ENCODE data around the gene ABCB10.

The ABCB10 gene

GRCh38 chr1:229578168-229579058 lies 19.9 kb upstream of the ABCB10 start:
- H3K27me3 Mint-ChIP-seq (ENCODE audit: low read depth), result peaks cover 9% of the 10 kb centered on the region
- TF ChIP-seq CTCF (IDR thresholded peaks at IDR 0.05; ENCODE audit: unreplicated experiment in 3 of 3), result no peak
- H3K9me3 Mint-ChIP-seq, result no peaks in the 10 kb centered on the region
- peak overlapping the region in 1 of 3 experiments; percentile 58 for H3K4me3 Mint-ChIP-seq
- peaks cover 33% of the 10 kb centered on the region for H3K4me1 Mint-ChIP-seq
- H3K36me3 Mint-ChIP-seq (ENCODE audit: low read depth), result no peaks in the 10 kb centered on the region
- H3K27ac Mint-ChIP-seq, result peak overlapping the region; percentile 72 to 90 (median 84)

DNA sequence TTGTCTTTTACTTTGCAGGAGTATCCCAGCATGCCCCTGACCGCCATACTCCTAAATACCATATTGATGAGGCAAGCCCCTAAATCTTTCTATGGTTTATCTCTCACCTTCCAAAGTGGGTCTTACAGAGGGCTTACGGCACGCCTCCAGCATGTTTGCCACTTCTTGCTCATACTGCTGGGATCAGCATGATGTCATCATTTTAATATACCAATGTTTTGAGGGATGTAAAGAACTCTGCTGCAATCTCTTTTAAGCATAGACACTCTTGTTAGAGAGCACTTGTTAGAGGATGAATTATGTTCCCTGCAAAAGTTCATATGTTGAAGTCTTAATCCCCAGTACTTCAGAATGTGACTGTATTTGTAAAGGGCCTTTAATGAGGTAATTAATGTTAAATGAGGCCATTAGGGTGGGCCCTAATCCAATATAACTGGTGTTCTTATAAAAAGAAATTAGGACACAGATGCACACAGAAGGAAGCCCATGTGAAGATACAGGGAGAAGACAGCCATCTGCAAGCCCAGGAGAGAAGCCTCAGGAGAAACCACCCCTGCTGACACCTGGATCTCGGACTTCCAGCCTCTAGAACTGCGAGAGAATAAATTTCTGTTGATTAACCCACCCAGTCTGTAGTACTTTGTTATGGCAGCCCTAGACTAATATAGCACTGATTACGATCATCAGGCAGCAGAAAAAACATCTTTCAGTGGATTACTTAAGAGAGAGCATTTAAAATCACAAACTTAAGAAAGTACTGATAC lies 16.4 kb upstream of the ABCB10 start:
- H3K36me3 Mint-ChIP-seq (ENCODE audit: low read depth), result no peaks in the 10 kb centered on the region
- peaks cover 13% of the 10 kb centered on the region for H3K27me3 Mint-ChIP-seq (ENCODE audit: low read depth)
- H3K4me3 Mint-ChIP-seq, result no peak overlapping the region
- no peak overlapping the region for H3K27ac Mint-ChIP-seq
- no peak for TF ChIP-seq CTCF (IDR thresholded peaks at IDR 0.05; ENCODE audit: unreplicated experiment in 3 of 3)
- H3K9me3 Mint-ChIP-seq, result no peaks in the 10 kb centered on the region
- peaks cover 18% of the 10 kb centered on the region for H3K4me1 Mint-ChIP-seq

DNA sequence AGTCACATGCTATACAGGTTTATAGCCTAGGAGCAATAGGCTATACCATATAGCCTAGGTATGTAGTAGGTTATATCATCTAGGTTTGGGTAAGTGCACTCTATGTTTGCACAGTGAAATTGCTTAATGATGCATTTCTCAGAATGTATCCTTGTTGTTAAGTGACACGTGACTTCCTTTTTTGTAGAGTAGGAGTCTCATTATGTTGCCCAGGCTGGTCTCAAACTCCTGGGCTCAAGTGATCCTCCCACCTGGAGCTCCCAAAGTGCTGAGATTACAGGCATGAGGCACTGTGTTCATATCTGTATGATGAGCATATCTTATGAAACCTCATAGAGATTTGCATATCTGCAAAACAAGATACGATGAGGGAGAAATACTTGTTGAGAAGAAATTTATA lies 13.8 kb upstream of the ABCB10 start:
- no peaks in the 10 kb centered on the region for H3K4me1 Mint-ChIP-seq
- no peak overlapping the region for H3K4me3 Mint-ChIP-seq
- H3K27me3 Mint-ChIP-seq (ENCODE audit: low read depth), result peaks cover 13% of the 10 kb centered on the region
- H3K9me3 Mint-ChIP-seq, result no peaks in the 10 kb centered on the region
- TF ChIP-seq CTCF (IDR thresholded peaks at IDR 0.05; ENCODE audit: unreplicated experiment in 3 of 3), result no peak
- H3K27ac Mint-ChIP-seq, result no peak overlapping the region
- H3K36me3 Mint-ChIP-seq (ENCODE audit: low read depth), result no peaks in the 10 kb centered on the region

DNA sequence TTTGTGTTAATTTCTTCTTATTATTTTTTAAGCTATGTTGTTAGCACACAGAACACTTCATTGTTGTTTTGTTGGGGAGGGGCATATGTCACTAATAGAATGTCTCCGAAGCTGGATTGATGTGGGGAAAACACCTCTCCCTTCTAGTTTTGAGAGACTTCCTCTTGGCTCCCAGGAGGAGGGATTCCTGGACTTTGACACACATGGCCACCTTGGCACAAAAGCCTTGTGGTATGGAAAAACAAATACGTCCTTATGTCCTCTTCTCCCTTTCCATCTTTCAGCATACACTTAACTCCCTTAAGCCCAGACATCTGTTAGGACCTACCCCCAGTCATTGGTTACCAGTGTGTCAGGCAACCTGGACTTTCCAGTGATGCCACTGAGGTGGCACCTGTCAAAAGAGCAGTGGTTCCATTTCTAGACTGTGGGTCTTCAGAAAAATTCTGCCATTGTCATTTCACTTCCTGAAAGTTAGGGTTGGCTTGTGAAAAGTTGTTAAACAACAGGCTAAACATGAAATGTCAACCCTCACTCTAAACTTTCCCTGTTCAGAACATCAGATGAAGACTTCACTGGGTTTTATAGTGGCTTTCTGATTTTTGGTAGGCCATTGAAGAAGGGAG lies 12.5 kb upstream of the ABCB10 start:
- no peak for TF ChIP-seq CTCF (IDR thresholded peaks at IDR 0.05; ENCODE audit: unreplicated experiment in 3 of 3)
- Mint-ChIP-seq H3K4me3 (no peak overlapping the region), H3K36me3 (ENCODE audit: low read depth) (no peaks in the 10 kb centered on the region), H3K9me3 (no peaks in the 10 kb centered on the region), H3K4me1 (no peaks in the 10 kb centered on the region), H3K27me3 (ENCODE audit: low read depth) (peaks cover 13% of the 10 kb centered on the region), H3K27ac (no peak overlapping the region)

DNA sequence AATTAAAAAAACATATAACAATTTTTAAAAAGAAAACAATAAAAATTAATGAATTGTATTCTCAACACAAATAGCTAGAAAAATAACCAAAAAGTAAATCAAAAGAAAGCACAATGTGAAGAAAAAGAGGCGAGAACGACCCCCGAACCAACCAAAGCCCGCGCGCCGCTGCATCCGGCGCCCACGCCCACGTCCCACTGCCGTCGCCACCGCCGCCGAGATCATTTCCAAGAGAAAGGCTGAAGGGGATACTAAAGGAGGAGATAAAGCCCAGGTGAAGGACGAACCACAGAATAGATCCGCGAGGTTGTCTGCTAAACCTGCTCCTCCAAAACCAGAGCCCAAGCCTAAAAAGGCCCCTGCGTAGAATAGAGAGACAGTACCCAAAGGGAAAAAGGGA lies 11.8 kb upstream of the ABCB10 start:
- peaks cover 13% of the 10 kb centered on the region for H3K27me3 Mint-ChIP-seq (ENCODE audit: low read depth)
- no peaks in the 10 kb centered on the region for H3K4me1 Mint-ChIP-seq
- H3K9me3 Mint-ChIP-seq, result no peaks in the 10 kb centered on the region
- H3K4me3 Mint-ChIP-seq, result no peak overlapping the region
- H3K27ac Mint-ChIP-seq, result no peak overlapping the region
- no peaks in the 10 kb centered on the region for H3K36me3 Mint-ChIP-seq (ENCODE audit: low read depth)
- no peak for TF ChIP-seq CTCF (IDR thresholded peaks at IDR 0.05; ENCODE audit: unreplicated experiment in 3 of 3)

Data from nephron (organoid).